ENCODE measurements around the gene VAV2. TPM values are rescaled to one million over a fixed set of nuclear protein-coding genes. Genes with fewer than 3 reads are reported as not detected.

VAV2 gene
- total and polyA plus RNA-seq, 2 of the 4 experiments (the other 2 are of a cell fraction) = 10.8 to 13.4 TPM

GRCh38 chr9:133826289-133827085 lies 165.6 kb downstream of the VAV2 start:
- Histone ChIP-seq H2AFZ (replicated peaks; ENCODE audit: low read length, poor library complexity) (peak overlapping the region; percentile 64), H2BK5ac (ENCODE audit: low read depth, low read length, poor library complexity, severe bottlenecking) (peak overlapping the region; percentile 41), H3K4ac (ENCODE audit: low read depth, low read length) (peak overlapping the region; percentile 71), H3K79me1 (ENCODE audit: low read depth in 1 of 2, low read length in 2 of 2) (peaks cover 0 to 58% of the 10 kb centered on the region in 2 experiments; a peak in 2 of 4 replicates), H3K23ac (ENCODE audit: low read depth, low read length) (peak overlapping the region; percentile 26), H2AK5ac (ENCODE audit: low read depth, low read length) (peak overlapping the region; percentile 63; the same call in 1 of the 2 replicates), H3K4me1 (ENCODE audit: control insufficient read depth, insufficient read depth, low read length) (peaks cover 14% of the 10 kb centered on the region), H3K56ac (ENCODE audit: extremely low read depth, insufficient read depth, low read length) (peak overlapping the region; percentile 35; the same call in 1 of the 2 replicates), H3K18ac (ENCODE audit: low read depth, low read length) (no peak overlapping the region; the same call in 1 of the 2 replicates), H2BK20ac (ENCODE audit: low read depth, low read length) (peak overlapping the region; percentile 41), H2BK15ac (ENCODE audit: low read depth, low read length) (no peak overlapping the region), H4K20me1 (ENCODE audit: insufficient read depth, low read length) (peaks cover 8% of the 10 kb centered on the region), H4K5ac (ENCODE audit: low read depth, low read length) (peak overlapping the region; percentile 9; the same call in 1 of the 2 replicates), H4K8ac (ENCODE audit: low read depth in 2 of 2, low read length in 2 of 2) (peak overlapping the region; percentile 20 to 89; a peak in 3 of 4 replicates), H3K36me3 (ENCODE audit: control insufficient read depth, insufficient read depth, low read length) (peaks cover 3% of the 10 kb centered on the region), H3K4me2 (ENCODE audit: low read depth, low read length) (peak overlapping the region; percentile 75; the same call in 1 of the 2 replicates), H2BK120ac (ENCODE audit: low read depth, low read length) (peak overlapping the region; percentile 90), H3K9me1 (ENCODE audit: insufficient read depth, low read length) (0 out of 2 replicates have a peak, but pooled peaks cover 11% of the 10 kb centered on the region), H3K14ac (replicated peaks; ENCODE audit: low read depth, low read length) (peak overlapping the region; percentile 90), H3K4me3 (ENCODE audit: insufficient read depth, low read depth, low read length) (no peak overlapping the region), H3K27ac (ENCODE audit: insufficient read depth, low read length) (peak overlapping the region; percentile 76; the same call in 1 of the 2 replicates), H3K27me3 (ENCODE audit: control insufficient read depth, insufficient read depth, low read length) (no peaks in the 10 kb centered on the region), H3K9me3 (ENCODE audit: control insufficient read depth, insufficient read depth, low read length) (no peaks in the 10 kb centered on the region), H2AK9ac (replicated peaks; ENCODE audit: low read depth, low read length, poor library complexity) (peak overlapping the region; percentile 81), H3K9ac (ENCODE audit: low read depth, low read length) (peak overlapping the region; percentile 42; the same call in 1 of the 2 replicates), H4K91ac (ENCODE audit: insufficient read depth, low read depth, low read length) (peak overlapping the region; percentile 56; the same call in 1 of the 2 replicates)
- BruUV-seq (replicated peaks) = no TSS peak
- ChIA-PET CTCF (no interaction called here), POLR2A (ENCODE audit: unreplicated experiment) (no interaction called here)
- in situ Hi-C loops (cut with MboI; ENCODE audit: low sequenced_read_pairs) = no loop called here
- intact Hi-C loops (cut with micrococcal nuclease) = no loop called here
- WGBS, 2 experiments (ENCODE audit: extremely low coverage in 2 of 2, insufficient read length in 1 of 2) = 51% methylated on average over 4 of the region's 22 CpGs; no CpG with 5 or more reads in 1 of the 2 experiments
- DNase-seq = peak; percentile 11
- peak; percentile 59 for ATAC-seq (ENCODE audit: low read depth)
- dilution Hi-C loops (cut with HindIII; ENCODE audit: low sequenced_read_pairs, unreplicated experiment) = no loop called here
- TF ChIP-seq MAZ (IDR thresholded peaks at IDR 0.05; ENCODE audit: borderline replicate concordance, low read depth, low read length) (no peak), FOS (IDR thresholded peaks at IDR 0.05; ENCODE audit: low read depth, low read length) (no peak), RCOR1 (IDR thresholded peaks at IDR 0.05; ENCODE audit: insufficient replicate concordance, low read length) (no peak), CHD1 (IDR thresholded peaks at IDR 0.05; ENCODE audit: low read depth, low read length) (no peak), POLR2A (IDR thresholded peaks at IDR 0.05; ENCODE audit: low read depth, low read length) (no peak), MAFK (IDR thresholded peaks at IDR 0.05; ENCODE audit: low read depth, low read length) (no peak), RFX5 (IDR thresholded peaks at IDR 0.05; ENCODE audit: low read depth, low read length) (no peak), SMC3 (IDR thresholded peaks at IDR 0.05; ENCODE audit: low read depth, low read length) (no peak), MXI1 (IDR thresholded peaks at IDR 0.05; ENCODE audit: borderline replicate concordance, low read depth, low read length) (no peak), RAD21 (IDR thresholded peaks at IDR 0.05; ENCODE audit: low read length) (no peak), CTCF (conservative IDR thresholded peaks at IDR 0.05; ENCODE audit: low read depth, low read length) (no peak), NFE2L2 (IDR thresholded peaks at IDR 0.05; ENCODE audit: low read depth, low read length) (no peak), CEBPB (IDR thresholded peaks at IDR 0.05; ENCODE audit: low read depth, low read length) (no peak), BHLHE40 (IDR thresholded peaks at IDR 0.05; ENCODE audit: low read depth, low read length) (no peak)
- TF ChIP-seq, protein P1, sequence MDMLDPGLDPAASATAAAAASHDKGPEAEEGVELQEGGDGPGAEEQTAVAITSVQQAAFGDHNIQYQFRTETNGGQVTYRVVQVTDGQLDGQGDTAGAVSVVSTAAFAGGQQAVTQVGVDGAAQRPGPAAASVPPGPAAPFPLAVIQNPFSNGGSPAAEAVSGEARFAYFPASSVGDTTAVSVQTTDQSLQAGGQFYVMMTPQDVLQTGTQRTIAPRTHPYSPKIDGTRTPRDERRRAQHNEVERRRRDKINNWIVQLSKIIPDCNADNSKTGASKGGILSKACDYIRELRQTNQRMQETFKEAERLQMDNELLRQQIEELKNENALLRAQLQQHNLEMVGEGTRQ (IDR thresholded peaks at IDR 0.05; ENCODE audit: low read depth, low read length) = no peak
